Stimulated activated CD8-positive, alpha-beta memory T cell treated with anti-CD3 and anti-CD28 coated beads, Interleukin-2, amount 100 ng/mL, for 48 hours (primary cell): Measurements from ENCODE around the gene AMIGO3.

Source experiments
- DNase-seq, 2 donors: peaks; one replicate each; pipeline ENCODE4 v3.0.0-alpha.2; 2020; ENCODE audit warnings: low read depth in 2 of 2

The AMIGO3 gene

GRCh38 chr3:49667701-49668413, 51.6 kb downstream of the AMIGO3 start:
- no peak for DNase-seq
